Measurements from ENCODE around the gene ADAP1.

The ADAP1 gene

DNA sequence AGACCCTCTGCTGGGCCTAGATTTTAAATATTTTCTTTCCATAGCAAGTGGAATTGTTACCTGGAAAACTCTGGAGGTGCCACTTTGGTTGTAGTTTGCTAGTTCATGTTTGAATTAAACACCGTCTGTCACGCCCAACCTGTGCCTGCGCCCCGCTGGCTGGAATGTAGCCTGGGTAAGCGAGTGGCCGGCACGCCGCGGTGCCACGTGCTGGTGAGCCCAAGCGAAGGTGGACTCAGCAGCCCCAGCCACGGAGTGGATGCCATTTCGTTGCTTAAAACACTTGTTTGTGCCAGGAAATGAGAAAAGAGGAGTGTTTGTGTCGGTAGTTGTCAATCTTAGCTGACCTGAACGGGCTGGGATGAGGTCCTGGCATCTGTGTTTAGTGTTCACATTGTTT is 75.4 kb downstream of the ADAP1 start:
- ChIA-PET CTCF (interaction anchor here (0.8 kb wide), 1 partner anchor 13 kb away, joined by 3 read pairs; no protein-coding TSS in a partner anchor), POLR2A (no interaction called here)
- no peaks in the 10 kb centered on the region for H3K9me3 ChIP-seq (ENCODE audit: control extremely low read depth in 1 of 5, control insufficient read depth in 4 of 5, insufficient read depth in 2 of 5, low read depth in 1 of 5, low read length in 4 of 5)
- no peak for DNase-seq
- peaks cover 2 to 21% (median 11%) of the 10 kb centered on the region in 4 experiments for H3K4me1 ChIP-seq (ENCODE audit: control extremely low read depth in 1 of 4, control insufficient read depth in 4 of 4, insufficient read depth in 4 of 4, low read length in 3 of 4)
- H3K36me3 ChIP-seq (ENCODE audit: control insufficient read depth in 4 of 4, insufficient read depth in 4 of 4, low read length in 3 of 4): peaks cover 0 to 25% (median 12%) of the 10 kb centered on the region in 4 experiments
- WGBS (ENCODE audit: insufficient coverage): 98% methylated on average over 14 of the region's 15 CpGs
- H3K4me3 ChIP-seq (ENCODE audit: control insufficient read depth in 1 of 7, extremely low read depth in 1 of 7, insufficient read depth in 4 of 7, low read depth in 2 of 7, low read length in 6 of 7): no peak overlapping the region
- no peak overlapping the region for H3K27ac ChIP-seq (ENCODE audit: insufficient read depth in 1 of 2, low read depth in 1 of 2, low read length in 2 of 2, poor library complexity in 1 of 2, severe bottlenecking in 2 of 2)
- H3K27me3 ChIP-seq (replicated peaks in 2 of 5; ENCODE audit: control insufficient read depth in 4 of 5, insufficient read depth in 5 of 5, low read length in 4 of 5): no peaks in the 10 kb centered on the region

GRCh38 chr7:877312-878232 is 76.9 kb downstream of the ADAP1 start:
- POLR2A ChIA-PET: interaction anchor here (1.2 kb wide), 1 partner anchor 24 kb away, joined by 3 read pairs; no protein-coding TSS in a partner anchor
- CTCF ChIA-PET: no interaction called here
- H3K27ac ChIP-seq (ENCODE audit: insufficient read depth in 1 of 2, low read depth in 1 of 2, low read length in 2 of 2, poor library complexity in 1 of 2, severe bottlenecking in 2 of 2): peak overlapping the region; percentile 86 to 94
- WGBS (ENCODE audit: insufficient coverage): 41% methylated on average over 26 of the region's 47 CpGs
- peak overlapping the region; percentile 75 to 95 (median 81) for H3K4me3 ChIP-seq (ENCODE audit: control insufficient read depth in 1 of 7, extremely low read depth in 1 of 7, insufficient read depth in 4 of 7, low read depth in 2 of 7, low read length in 6 of 7)
- DNase-seq: peak; percentile 16 to 30 (median 27)
- peaks cover 0 to 28% (median 9%) of the 10 kb centered on the region in 4 experiments for H3K36me3 ChIP-seq (ENCODE audit: control insufficient read depth in 4 of 4, insufficient read depth in 4 of 4, low read length in 3 of 4)
- peaks cover 2 to 31% (median 20%) of the 10 kb centered on the region in 4 experiments for H3K4me1 ChIP-seq (ENCODE audit: control extremely low read depth in 1 of 4, control insufficient read depth in 4 of 4, insufficient read depth in 4 of 4, low read length in 3 of 4)
- no peaks in the 10 kb centered on the region for H3K27me3 ChIP-seq (replicated peaks in 2 of 5; ENCODE audit: control insufficient read depth in 4 of 5, insufficient read depth in 5 of 5, low read length in 4 of 5)
- H3K9me3 ChIP-seq (ENCODE audit: control extremely low read depth in 1 of 5, control insufficient read depth in 4 of 5, insufficient read depth in 2 of 5, low read depth in 1 of 5, low read length in 4 of 5): no peaks in the 10 kb centered on the region

DNA sequence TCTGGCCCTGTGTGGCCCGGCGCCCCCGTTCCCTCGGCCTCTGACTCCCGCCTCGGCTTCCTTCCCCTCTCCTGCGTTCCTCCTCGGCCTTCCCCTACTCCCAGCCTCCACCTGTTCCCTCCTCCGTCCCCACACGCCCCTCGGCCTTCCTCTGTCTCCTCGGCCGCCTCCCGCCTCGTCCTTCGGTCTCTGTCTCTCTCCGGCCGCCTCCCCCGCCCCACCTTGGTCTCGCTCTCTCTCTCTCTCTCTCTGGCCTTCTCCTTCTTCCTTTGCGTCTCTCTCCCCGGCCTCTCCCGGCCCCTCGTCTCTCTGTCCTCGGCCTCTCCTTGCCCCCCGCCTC is 77.5 kb downstream of the ADAP1 start:
- POLR2A ChIA-PET: interaction anchor here (0.8 to 1.2 kb wide), 2 partner anchors 24 to 98 kb away, joined by 3 to 4 read pairs; partner anchors contain the start of gene COX19
- H3K4me3 ChIP-seq (ENCODE audit: control insufficient read depth in 1 of 7, extremely low read depth in 1 of 7, insufficient read depth in 4 of 7, low read depth in 2 of 7, low read length in 6 of 7): peak overlapping the region; percentile 75 to 95 (median 81)
- peak overlapping the region; percentile 86 to 94 for H3K27ac ChIP-seq (ENCODE audit: insufficient read depth in 1 of 2, low read depth in 1 of 2, low read length in 2 of 2, poor library complexity in 1 of 2, severe bottlenecking in 2 of 2)
- WGBS (ENCODE audit: insufficient coverage): 0% methylated on average over 26 of the region's 26 CpGs
- DNase-seq: peak in 1 of 3 donors; percentile 51
- H3K27me3 ChIP-seq (replicated peaks in 2 of 5; ENCODE audit: control insufficient read depth in 4 of 5, insufficient read depth in 5 of 5, low read length in 4 of 5): no peaks in the 10 kb centered on the region
- peaks cover 0 to 31% (median 10%) of the 10 kb centered on the region in 4 experiments for H3K36me3 ChIP-seq (ENCODE audit: control insufficient read depth in 4 of 4, insufficient read depth in 4 of 4, low read length in 3 of 4)
- H3K9me3 ChIP-seq (ENCODE audit: control extremely low read depth in 1 of 5, control insufficient read depth in 4 of 5, insufficient read depth in 2 of 5, low read depth in 1 of 5, low read length in 4 of 5): no peaks in the 10 kb centered on the region
- CTCF ChIA-PET: no interaction called here
- H3K4me1 ChIP-seq (ENCODE audit: control extremely low read depth in 1 of 4, control insufficient read depth in 4 of 4, insufficient read depth in 4 of 4, low read length in 3 of 4): peaks cover 2 to 31% (median 20%) of the 10 kb centered on the region in 4 experiments

GRCh38 chr7:876077-876971 is 78.2 kb downstream of the ADAP1 start, which contains the start of gene GET4:
GET4 (plus strand) TSS chr7:876554; CDS start chr7:876646, 92 bp downstream.
- Histone ChIP-seq H3K9me3 (ENCODE audit: control extremely low read depth in 1 of 5, control insufficient read depth in 4 of 5, insufficient read depth in 2 of 5, low read depth in 1 of 5, low read length in 4 of 5) (no peaks in the 10 kb centered on the region), H3K4me1 (ENCODE audit: control extremely low read depth in 1 of 4, control insufficient read depth in 4 of 4, insufficient read depth in 4 of 4, low read length in 3 of 4) (peaks cover 2 to 31% (median 20%) of the 10 kb centered on the region in 4 experiments), H3K27ac (ENCODE audit: insufficient read depth in 1 of 2, low read depth in 1 of 2, low read length in 2 of 2, poor library complexity in 1 of 2, severe bottlenecking in 2 of 2) (peak within 1 kb of the TSS; percentile 86 to 94), H3K36me3 (ENCODE audit: control insufficient read depth in 4 of 4, insufficient read depth in 4 of 4, low read length in 3 of 4) (peaks cover 0 to 34% (median 10%) of the 10 kb centered on the region in 4 experiments), H3K27me3 (replicated peaks in 2 of 5; ENCODE audit: control insufficient read depth in 4 of 5, insufficient read depth in 5 of 5, low read length in 4 of 5) (no peaks in the 10 kb centered on the region), H3K4me3 (ENCODE audit: control insufficient read depth in 1 of 7, extremely low read depth in 1 of 7, insufficient read depth in 4 of 7, low read depth in 2 of 7, low read length in 6 of 7) (peak within 1 kb of the TSS; percentile 75 to 95 (median 81))
- under 1% methylated on average over 70 of the region's 129 CpGs for WGBS (ENCODE audit: insufficient coverage)
- POLR2A ChIA-PET: interaction anchor here (0.8 to 1.2 kb wide), 2 partner anchors 25 to 99 kb away, joined by 3 to 4 read pairs; partner anchors contain the start of gene COX19
- DNase-seq: peak; percentile 96 to 98 (median 98)
- CTCF ChIA-PET: interaction anchor here (0.9 to 1.8 kb wide), 9 partner anchors 11 to 93 kb away, joined by 3 to 5 read pairs (median 4); partner anchors contain the start of gene SUN1

DNA sequence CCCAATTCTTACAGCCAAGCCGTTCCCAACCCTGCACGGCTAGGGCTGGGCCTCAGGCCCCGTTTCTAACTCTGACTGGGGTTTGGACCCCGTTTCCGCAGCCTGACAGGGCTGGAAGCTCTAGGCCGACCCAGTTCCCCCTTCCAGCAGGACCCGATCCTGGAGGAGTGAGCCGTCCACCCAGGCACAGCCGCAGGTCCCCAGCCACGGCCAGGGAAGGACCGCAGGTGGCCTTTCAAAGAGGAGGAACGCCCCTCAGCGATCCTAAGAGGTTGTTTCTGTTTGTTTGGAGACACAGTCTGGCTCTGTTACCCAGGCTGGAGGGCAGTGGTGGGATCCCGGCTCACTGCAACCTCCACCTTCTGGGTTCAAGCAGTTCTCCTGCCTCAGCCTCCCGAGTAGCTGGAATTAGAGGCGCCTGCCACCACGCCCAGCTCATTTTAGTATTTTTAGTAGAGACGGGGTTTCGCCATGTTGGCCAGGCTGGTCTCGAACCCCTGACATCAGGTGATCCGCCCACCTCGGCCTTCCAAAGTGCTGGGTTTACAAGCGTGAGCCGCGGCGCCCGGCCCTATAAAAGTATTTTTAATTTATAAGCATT is 78.9 kb downstream of the ADAP1 start:
- WGBS (ENCODE audit: insufficient coverage): 84% methylated on average over 21 of the region's 27 CpGs
- Histone ChIP-seq H3K27ac (ENCODE audit: insufficient read depth in 1 of 2, low read depth in 1 of 2, low read length in 2 of 2, poor library complexity in 1 of 2, severe bottlenecking in 2 of 2) (peak overlapping the region in 1 of 2 experiments; percentile 49), H3K36me3 (ENCODE audit: control insufficient read depth in 4 of 4, insufficient read depth in 4 of 4, low read length in 3 of 4) (peaks cover 0 to 34% (median 10%) of the 10 kb centered on the region in 4 experiments), H3K9me3 (ENCODE audit: control extremely low read depth in 1 of 5, control insufficient read depth in 4 of 5, insufficient read depth in 2 of 5, low read depth in 1 of 5, low read length in 4 of 5) (no peaks in the 10 kb centered on the region), H3K27me3 (replicated peaks in 2 of 5; ENCODE audit: control insufficient read depth in 4 of 5, insufficient read depth in 5 of 5, low read length in 4 of 5) (no peaks in the 10 kb centered on the region), H3K4me3 (ENCODE audit: control insufficient read depth in 1 of 7, extremely low read depth in 1 of 7, insufficient read depth in 4 of 7, low read depth in 2 of 7, low read length in 6 of 7) (peak overlapping the region in 3 of 7 experiments; percentile 51 to 63 (median 55)), H3K4me1 (ENCODE audit: control extremely low read depth in 1 of 4, control insufficient read depth in 4 of 4, insufficient read depth in 4 of 4, low read length in 3 of 4) (peaks cover 2 to 31% (median 20%) of the 10 kb centered on the region in 4 experiments)
- POLR2A ChIA-PET: interaction anchor here (0.6 kb wide), 1 partner anchor 10 kb away, joined by 3 read pairs; no protein-coding TSS in a partner anchor
- CTCF ChIA-PET: interaction anchor here (0.9 to 1.8 kb wide), 10 partner anchors 10 to 92 kb away, joined by 3 to 5 read pairs (median 4); partner anchors contain the start of gene SUN1
- no peak for DNase-seq

DNA sequence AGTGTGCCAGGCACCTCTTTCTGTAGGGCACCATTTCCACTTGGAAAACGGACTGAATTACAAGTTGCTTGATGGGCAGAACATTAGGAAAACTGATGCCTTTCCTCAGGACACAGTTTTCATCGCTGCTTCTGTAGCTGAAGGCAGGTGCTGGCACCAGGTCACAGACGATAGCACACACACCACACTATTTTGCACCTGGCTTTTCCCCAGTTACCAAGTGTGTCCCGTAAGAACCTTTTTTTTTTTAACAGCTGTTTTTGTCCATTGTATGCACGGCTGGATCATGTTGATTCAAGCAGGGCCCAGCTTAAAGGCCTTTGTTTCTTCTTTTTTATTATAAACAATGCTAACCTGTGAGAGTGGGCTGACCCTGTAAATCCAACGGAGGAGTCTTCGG is 79.4 kb downstream of the ADAP1 start:
- Histone ChIP-seq H3K9me3 (ENCODE audit: control extremely low read depth in 1 of 5, control insufficient read depth in 4 of 5, insufficient read depth in 2 of 5, low read depth in 1 of 5, low read length in 4 of 5) (no peaks in the 10 kb centered on the region), H3K36me3 (ENCODE audit: control insufficient read depth in 4 of 4, insufficient read depth in 4 of 4, low read length in 3 of 4) (peaks cover 0 to 31% (median 10%) of the 10 kb centered on the region in 4 experiments), H3K4me3 (ENCODE audit: control insufficient read depth in 1 of 7, extremely low read depth in 1 of 7, insufficient read depth in 4 of 7, low read depth in 2 of 7, low read length in 6 of 7) (no peak overlapping the region), H3K4me1 (ENCODE audit: control extremely low read depth in 1 of 4, control insufficient read depth in 4 of 4, insufficient read depth in 4 of 4, low read length in 3 of 4) (peaks cover 2 to 31% (median 20%) of the 10 kb centered on the region in 4 experiments), H3K27me3 (replicated peaks in 2 of 5; ENCODE audit: control insufficient read depth in 4 of 5, insufficient read depth in 5 of 5, low read length in 4 of 5) (no peaks in the 10 kb centered on the region), H3K27ac (ENCODE audit: insufficient read depth in 1 of 2, low read depth in 1 of 2, low read length in 2 of 2, poor library complexity in 1 of 2, severe bottlenecking in 2 of 2) (no peak overlapping the region)
- WGBS (ENCODE audit: insufficient coverage): 100% methylated on average over 6 of the region's 7 CpGs
- POLR2A ChIA-PET: interaction anchor here (0.6 kb wide), 1 partner anchor 10 kb away, joined by 3 read pairs; no protein-coding TSS in a partner anchor
- CTCF ChIA-PET: interaction anchor here (0.9 to 1.8 kb wide), 10 partner anchors 10 to 91 kb away, joined by 3 to 5 read pairs (median 4); partner anchors contain the start of gene SUN1
- no peak for DNase-seq

All from common myeloid progenitor, CD34-positive (primary cell).